ENCODE data around the gene ACBD3.

- TF ChIP-seq, protein P1, sequence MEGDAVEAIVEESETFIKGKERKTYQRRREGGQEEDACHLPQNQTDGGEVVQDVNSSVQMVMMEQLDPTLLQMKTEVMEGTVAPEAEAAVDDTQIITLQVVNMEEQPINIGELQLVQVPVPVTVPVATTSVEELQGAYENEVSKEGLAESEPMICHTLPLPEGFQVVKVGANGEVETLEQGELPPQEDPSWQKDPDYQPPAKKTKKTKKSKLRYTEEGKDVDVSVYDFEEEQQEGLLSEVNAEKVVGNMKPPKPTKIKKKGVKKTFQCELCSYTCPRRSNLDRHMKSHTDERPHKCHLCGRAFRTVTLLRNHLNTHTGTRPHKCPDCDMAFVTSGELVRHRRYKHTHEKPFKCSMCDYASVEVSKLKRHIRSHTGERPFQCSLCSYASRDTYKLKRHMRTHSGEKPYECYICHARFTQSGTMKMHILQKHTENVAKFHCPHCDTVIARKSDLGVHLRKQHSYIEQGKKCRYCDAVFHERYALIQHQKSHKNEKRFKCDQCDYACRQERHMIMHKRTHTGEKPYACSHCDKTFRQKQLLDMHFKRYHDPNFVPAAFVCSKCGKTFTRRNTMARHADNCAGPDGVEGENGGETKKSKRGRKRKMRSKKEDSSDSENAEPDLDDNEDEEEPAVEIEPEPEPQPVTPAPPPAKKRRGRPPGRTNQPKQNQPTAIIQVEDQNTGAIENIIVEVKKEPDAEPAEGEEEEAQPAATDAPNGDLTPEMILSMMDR (IDR thresholded peaks at IDR 0.05), result no peak
- TF ChIP-seq POLR2A (IDR thresholded peaks at IDR 0.05), result no peak
These were observed 24.1 kb upstream of the ACBD3 start for GRCh38 chr1:226210571-226211176.

Measured in uterus (tissue), 2 donors.